WTC11 (cell line): ENCODE measurements around the gene SLC2A1. TPM values are rescaled to one million over a fixed set of nuclear protein-coding genes. Genes with fewer than 3 reads are reported as not detected.

ENCODE experiments used
- ATAC-seq: fragments of 200-7000 bp; cut with Tn5 transposase; 2 replicates; pipeline ENCODE4 v1.10.0; 2021; ENCODE audit warnings: mild to moderate bottlenecking, moderate library complexity
- CTCF ChIA-PET: fragments of 300-600 bp; sonication (Branson Sonifier 250); formaldehyde crosslinking; loops from one replicate; lab custom pipeline; 2021; ENCODE audit warnings: antibody characterized with exemption; lab: Charles Lee
- POLR2A ChIA-PET: fragments of 350-600 bp; sonication (Branson Sonifier 250); formaldehyde crosslinking; loops from one replicate; lab custom pipeline; 2021; ENCODE audit warnings: antibody characterized with exemption; lab: Charles Lee
- DNase-seq: peaks from one replicate; pipeline ENCODE4 v3.0.0; 2021; ENCODE audit warnings: low spot score
- H3K27ac Mint-ChIP-seq: 2 replicates; pipeline ENCODE4 v1.8.0; 2021; ENCODE audit warnings: mixed read lengths
- H3K27me3 Mint-ChIP-seq: 2 replicates; pipeline ENCODE4 v1.8.0; 2021; ENCODE audit warnings: low read depth, mild to moderate bottlenecking, moderate library complexity, mixed read lengths
- H3K36me3 Mint-ChIP-seq: 2 replicates; pipeline ENCODE4 v1.8.0; 2021; ENCODE audit warnings: mixed read lengths
- H3K4me1 Mint-ChIP-seq: 2 replicates; pipeline ENCODE4 v1.8.0; 2022; ENCODE audit warnings: mixed read lengths
- H3K4me3 Mint-ChIP-seq: 2 replicates; pipeline ENCODE4 v1.8.0; 2021; ENCODE audit warnings: mild to moderate bottlenecking, moderate library complexity, mixed read lengths
- H3K9me3 Mint-ChIP-seq: 2 replicates; pipeline ENCODE4 v1.8.0; 2021; ENCODE audit warnings: mixed read lengths
- CBFB ChIP-seq: sonication (generic); formaldehyde crosslinking; IDR thresholded peaks from 2 replicates; pipeline ENCODE4 v1.8.1; 2022; ENCODE audit warnings: mild to moderate bottlenecking, low read depth, missing genetic modification reagents
- ELF4 ChIP-seq: sonication (generic); formaldehyde crosslinking; IDR thresholded peaks from 2 replicates; pipeline ENCODE4 v1.8.1; 2022; ENCODE audit warnings: low read depth, mild to moderate bottlenecking, moderate library complexity, missing genetic modification reagents
- FOXK1 ChIP-seq: sonication (generic); formaldehyde crosslinking; IDR thresholded peaks from 2 replicates; pipeline ENCODE4 v1.8.0; 2022; ENCODE audit warnings: mild to moderate bottlenecking, moderate library complexity, missing genetic modification reagents
- FOXP1 ChIP-seq: sonication (generic); formaldehyde crosslinking; IDR thresholded peaks from 2 replicates; pipeline ENCODE4 v1.8.0; 2022; ENCODE audit warnings: missing genetic modification reagents, mild to moderate bottlenecking, moderate library complexity, borderline replicate concordance
- GRHL2 ChIP-seq: fragments of 250-450 bp; sonication (Bioruptor Pico); IDR thresholded peaks from 2 replicates; pipeline ENCODE4 v1.8.0; 2022; ENCODE audit warnings: mild to moderate bottlenecking, moderate library complexity; ENCODE audit not compliant: insufficient replicate concordance, severe bottlenecking
- GTF2I ChIP-seq: fragments of 250-450 bp; sonication (Bioruptor Pico); conservative IDR thresholded peaks from 2 replicates; pipeline ENCODE4 v1.4.0; 2021; ENCODE audit warnings: mild to moderate bottlenecking
- KAT7 ChIP-seq: sonication (generic); formaldehyde crosslinking; IDR thresholded peaks from 2 replicates; pipeline ENCODE4 v1.8.1; 2023; ENCODE audit warnings: missing genetic modification reagents, mild to moderate bottlenecking, borderline replicate concordance
- MXD4 ChIP-seq: fragments of 250-450 bp; sonication (Bioruptor Pico); IDR thresholded peaks from 2 replicates; pipeline ENCODE4 v1.8.0; 2021; ENCODE audit warnings: mild to moderate bottlenecking, moderate library complexity, borderline replicate concordance
- MYBL2 ChIP-seq: sonication (generic); formaldehyde crosslinking; IDR thresholded peaks from 2 replicates; pipeline ENCODE4 v1.8.1; 2023; ENCODE audit warnings: mild to moderate bottlenecking, moderate library complexity, missing genetic modification reagents
- NFYB ChIP-seq: sonication (generic); formaldehyde crosslinking; conservative IDR thresholded peaks from 2 replicates; pipeline ENCODE4 v1.8.0; 2022; ENCODE audit warnings: low read depth, missing genetic modification reagents
- PRRX2 ChIP-seq: fragments of 250-450 bp; sonication (Bioruptor Pico); IDR thresholded peaks from 2 replicates; pipeline ENCODE4 v1.8.0; 2021; ENCODE audit warnings: mild to moderate bottlenecking
- ZNF263 ChIP-seq: sonication (generic); formaldehyde crosslinking; IDR thresholded peaks from 2 replicates; pipeline ENCODE4 v1.8.1; 2022; ENCODE audit warnings: low read depth, mild to moderate bottlenecking, moderate library complexity, missing genetic modification reagents
- total RNA-seq: library from RNA; stranded (reverse); gene quantifications from 3 replicates; pipeline ENCODE4 v1.2.3, GENCODE V29; 2021
- TF ChIP-seq, protein P1 (sequence below): fragments of 250-450 bp; sonication (Bioruptor Pico); IDR thresholded peaks from 2 replicates; pipeline ENCODE4 v1.9.0; 2021; ENCODE audit warnings: mild to moderate bottlenecking
- TF ChIP-seq, protein P2 (sequence below): sonication (generic); formaldehyde crosslinking; IDR thresholded peaks from 2 replicates; pipeline ENCODE4 v1.8.0; 2022; ENCODE audit warnings: mild to moderate bottlenecking, missing genetic modification reagents
- TF ChIP-seq, protein P3 (sequence below): sonication (generic); formaldehyde crosslinking; IDR thresholded peaks from 2 replicates; pipeline ENCODE4 v1.8.1; 2023; ENCODE audit warnings: mild to moderate bottlenecking, missing genetic modification reagents
- TF ChIP-seq, protein P4 (sequence below): sonication (generic); formaldehyde crosslinking; IDR thresholded peaks from 2 replicates; pipeline ENCODE4 v1.8.1; 2022; ENCODE audit warnings: missing genetic modification reagents, borderline replicate concordance
- TF ChIP-seq, protein P5 (sequence below): fragments of 250-450 bp; sonication (Bioruptor Pico); IDR thresholded peaks from 2 replicates; pipeline ENCODE4 v1.8.0; 2021; ENCODE audit warnings: mild to moderate bottlenecking
- TF ChIP-seq, protein P6 (sequence below): fragments of 200-600 bp; IDR thresholded peaks from 2 replicates; pipeline ENCODE4 v1.8.0; 2022; ENCODE audit warnings: antibody characterized with exemption
- TF ChIP-seq, protein P7 (sequence below): sonication (generic); formaldehyde crosslinking; IDR thresholded peaks from 2 replicates; pipeline ENCODE4 v1.8.1; 2022; ENCODE audit warnings: low read depth, mild to moderate bottlenecking, moderate library complexity, missing genetic modification reagents, borderline replicate concordance
- TF ChIP-seq, protein P8 (sequence below): fragments of 250-450 bp; sonication (Bioruptor Pico); IDR thresholded peaks from 2 replicates; pipeline ENCODE4 v1.9.0; 2021; ENCODE audit warnings: moderate library complexity, mild to moderate bottlenecking, inconsistent platforms, borderline replicate concordance

Gene SLC2A1
- total RNA-seq, 1 experiment from 2014 or later = 215 TPM

DNA sequence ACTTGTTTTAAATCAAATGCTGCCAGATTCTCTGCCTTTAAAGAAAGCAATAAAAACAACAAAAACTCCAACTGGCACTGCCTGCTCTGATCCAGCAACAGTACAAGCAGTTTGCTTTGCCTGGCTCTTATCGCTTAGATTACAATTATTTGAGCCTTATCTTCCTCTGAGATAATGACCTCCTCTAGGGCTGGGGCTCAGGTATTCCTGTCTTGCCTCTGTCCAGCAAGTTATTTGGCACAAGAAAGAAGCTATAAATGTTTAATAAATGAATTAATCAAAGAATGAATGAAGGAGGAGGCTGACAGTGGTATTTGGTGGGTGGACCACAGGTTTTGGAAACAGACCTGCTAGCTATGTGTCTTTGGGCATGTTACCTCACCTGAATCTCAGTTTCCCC lies 6.7 kb upstream of the SLC2A1 start (continued):
- TF ChIP-seq, protein P1, sequence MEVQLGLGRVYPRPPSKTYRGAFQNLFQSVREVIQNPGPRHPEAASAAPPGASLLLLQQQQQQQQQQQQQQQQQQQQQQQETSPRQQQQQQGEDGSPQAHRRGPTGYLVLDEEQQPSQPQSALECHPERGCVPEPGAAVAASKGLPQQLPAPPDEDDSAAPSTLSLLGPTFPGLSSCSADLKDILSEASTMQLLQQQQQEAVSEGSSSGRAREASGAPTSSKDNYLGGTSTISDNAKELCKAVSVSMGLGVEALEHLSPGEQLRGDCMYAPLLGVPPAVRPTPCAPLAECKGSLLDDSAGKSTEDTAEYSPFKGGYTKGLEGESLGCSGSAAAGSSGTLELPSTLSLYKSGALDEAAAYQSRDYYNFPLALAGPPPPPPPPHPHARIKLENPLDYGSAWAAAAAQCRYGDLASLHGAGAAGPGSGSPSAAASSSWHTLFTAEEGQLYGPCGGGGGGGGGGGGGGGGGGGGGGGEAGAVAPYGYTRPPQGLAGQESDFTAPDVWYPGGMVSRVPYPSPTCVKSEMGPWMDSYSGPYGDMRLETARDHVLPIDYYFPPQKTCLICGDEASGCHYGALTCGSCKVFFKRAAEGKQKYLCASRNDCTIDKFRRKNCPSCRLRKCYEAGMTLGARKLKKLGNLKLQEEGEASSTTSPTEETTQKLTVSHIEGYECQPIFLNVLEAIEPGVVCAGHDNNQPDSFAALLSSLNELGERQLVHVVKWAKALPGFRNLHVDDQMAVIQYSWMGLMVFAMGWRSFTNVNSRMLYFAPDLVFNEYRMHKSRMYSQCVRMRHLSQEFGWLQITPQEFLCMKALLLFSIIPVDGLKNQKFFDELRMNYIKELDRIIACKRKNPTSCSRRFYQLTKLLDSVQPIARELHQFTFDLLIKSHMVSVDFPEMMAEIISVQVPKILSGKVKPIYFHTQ = no peak
- no peak for TF ChIP-seq GTF2I (CRISPR knock-in tag)
- TF ChIP-seq, protein P2, sequence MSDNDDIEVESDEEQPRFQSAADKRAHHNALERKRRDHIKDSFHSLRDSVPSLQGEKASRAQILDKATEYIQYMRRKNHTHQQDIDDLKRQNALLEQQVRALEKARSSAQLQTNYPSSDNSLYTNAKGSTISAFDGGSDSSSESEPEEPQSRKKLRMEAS (CRISPR knock-in tag) = no peak
- TF ChIP-seq PRRX2 (CRISPR knock-in tag) = no peak
- TF ChIP-seq, all 79 proteins: peak for 0

DNA sequence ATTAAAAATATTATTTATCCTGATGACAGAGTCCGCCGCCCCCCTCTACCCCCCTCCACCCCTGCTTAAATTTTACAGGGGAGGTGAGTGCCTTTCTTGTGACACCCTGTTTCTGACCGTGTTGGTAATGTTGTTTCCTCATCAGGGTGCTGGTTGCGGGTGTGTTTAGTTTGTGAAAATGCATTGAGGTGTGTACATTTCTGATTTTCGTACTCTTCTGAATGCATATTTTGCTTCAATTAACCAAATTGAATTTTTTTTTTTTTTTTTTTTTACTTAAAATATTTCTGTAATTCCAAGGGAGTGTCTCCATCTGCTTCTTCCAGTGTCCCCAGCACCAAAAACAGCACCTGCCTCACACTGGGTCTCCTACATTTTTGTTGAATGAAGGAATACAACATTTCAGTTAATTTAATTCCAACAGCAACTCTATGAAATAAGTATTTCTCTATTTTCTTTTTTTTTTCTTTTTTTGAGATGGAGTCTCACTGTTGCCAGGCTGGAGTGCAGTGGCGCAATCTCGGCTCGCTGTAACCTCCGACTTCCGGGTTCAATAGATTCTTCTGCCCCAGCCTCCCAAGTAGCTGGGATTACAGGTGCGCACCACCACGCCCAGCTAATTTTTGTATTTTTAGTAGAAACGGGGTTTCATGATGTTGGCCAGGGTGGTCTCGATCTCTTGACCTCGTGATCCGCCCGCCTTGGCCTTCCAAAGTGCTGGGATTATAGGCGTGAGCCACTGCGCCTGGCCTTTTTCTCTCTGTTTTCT lies 5.6 kb upstream of the SLC2A1 start:
- Mint-ChIP-seq H3K27ac (no peak overlapping the region; the same call in 1 of the 2 replicates), H3K4me1 (peaks cover 58% of the 10 kb centered on the region), H3K9me3 (no peaks in the 10 kb centered on the region), H3K27me3 (no peaks in the 10 kb centered on the region), H3K4me3 (no peak overlapping the region), H3K36me3 (peaks cover 12% of the 10 kb centered on the region)
- POLR2A ChIA-PET = interaction anchor here (0.6 kb wide), 1 partner anchor 108 kb away, joined by 3 read pairs; no protein-coding TSS in a partner anchor
- no peak for ATAC-seq
- DNase-seq = no peak
- CTCF ChIA-PET = interaction anchor here (1.1 to 2.6 kb wide), 2 partner anchors 14 to 109 kb away, joined by 3 to 21 read pairs; no protein-coding TSS in a partner anchor
- TF ChIP-seq, protein P3, sequence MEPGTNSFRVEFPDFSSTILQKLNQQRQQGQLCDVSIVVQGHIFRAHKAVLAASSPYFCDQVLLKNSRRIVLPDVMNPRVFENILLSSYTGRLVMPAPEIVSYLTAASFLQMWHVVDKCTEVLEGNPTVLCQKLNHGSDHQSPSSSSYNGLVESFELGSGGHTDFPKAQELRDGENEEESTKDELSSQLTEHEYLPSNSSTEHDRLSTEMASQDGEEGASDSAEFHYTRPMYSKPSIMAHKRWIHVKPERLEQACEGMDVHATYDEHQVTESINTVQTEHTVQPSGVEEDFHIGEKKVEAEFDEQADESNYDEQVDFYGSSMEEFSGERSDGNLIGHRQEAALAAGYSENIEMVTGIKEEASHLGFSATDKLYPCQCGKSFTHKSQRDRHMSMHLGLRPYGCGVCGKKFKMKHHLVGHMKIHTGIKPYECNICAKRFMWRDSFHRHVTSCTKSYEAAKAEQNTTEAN (CRISPR knock-in tag) = no peak
- TF ChIP-seq FOXK1 (CRISPR knock-in tag) (no peak), KAT7 (CRISPR knock-in tag) (no peak), ZNF263 (CRISPR knock-in tag) (no peak), FOXP1 (CRISPR knock-in tag) (no peak), ELF4 (CRISPR knock-in tag) (no peak), MXD4 (CRISPR knock-in tag) (no peak), NFYB (CRISPR knock-in tag) (no peak), GRHL2 (CRISPR knock-in tag) (no peak), CBFB (CRISPR knock-in tag) (no peak), MYBL2 (CRISPR knock-in tag) (no peak)
- TF ChIP-seq, protein P4, sequence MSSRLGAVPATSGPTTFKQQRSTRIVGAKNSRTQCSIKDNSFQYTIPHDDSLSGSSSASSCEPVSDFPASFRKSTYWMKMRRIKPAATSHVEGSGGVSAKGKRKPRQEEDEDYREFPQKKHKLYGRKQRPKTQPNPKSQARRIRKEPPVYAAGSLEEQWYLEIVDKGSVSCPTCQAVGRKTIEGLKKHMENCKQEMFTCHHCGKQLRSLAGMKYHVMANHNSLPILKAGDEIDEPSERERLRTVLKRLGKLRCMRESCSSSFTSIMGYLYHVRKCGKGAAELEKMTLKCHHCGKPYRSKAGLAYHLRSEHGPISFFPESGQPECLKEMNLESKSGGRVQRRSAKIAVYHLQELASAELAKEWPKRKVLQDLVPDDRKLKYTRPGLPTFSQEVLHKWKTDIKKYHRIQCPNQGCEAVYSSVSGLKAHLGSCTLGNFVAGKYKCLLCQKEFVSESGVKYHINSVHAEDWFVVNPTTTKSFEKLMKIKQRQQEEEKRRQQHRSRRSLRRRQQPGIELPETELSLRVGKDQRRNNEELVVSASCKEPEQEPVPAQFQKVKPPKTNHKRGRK (CRISPR knock-in tag) = no peak
- TF ChIP-seq, protein P1 = no peak
- TF ChIP-seq, protein P5, sequence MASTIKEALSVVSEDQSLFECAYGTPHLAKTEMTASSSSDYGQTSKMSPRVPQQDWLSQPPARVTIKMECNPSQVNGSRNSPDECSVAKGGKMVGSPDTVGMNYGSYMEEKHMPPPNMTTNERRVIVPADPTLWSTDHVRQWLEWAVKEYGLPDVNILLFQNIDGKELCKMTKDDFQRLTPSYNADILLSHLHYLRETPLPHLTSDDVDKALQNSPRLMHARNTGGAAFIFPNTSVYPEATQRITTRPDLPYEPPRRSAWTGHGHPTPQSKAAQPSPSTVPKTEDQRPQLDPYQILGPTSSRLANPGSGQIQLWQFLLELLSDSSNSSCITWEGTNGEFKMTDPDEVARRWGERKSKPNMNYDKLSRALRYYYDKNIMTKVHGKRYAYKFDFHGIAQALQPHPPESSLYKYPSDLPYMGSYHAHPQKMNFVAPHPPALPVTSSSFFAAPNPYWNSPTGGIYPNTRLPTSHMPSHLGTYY (CRISPR knock-in tag) = no peak
- TF ChIP-seq, protein P6, sequence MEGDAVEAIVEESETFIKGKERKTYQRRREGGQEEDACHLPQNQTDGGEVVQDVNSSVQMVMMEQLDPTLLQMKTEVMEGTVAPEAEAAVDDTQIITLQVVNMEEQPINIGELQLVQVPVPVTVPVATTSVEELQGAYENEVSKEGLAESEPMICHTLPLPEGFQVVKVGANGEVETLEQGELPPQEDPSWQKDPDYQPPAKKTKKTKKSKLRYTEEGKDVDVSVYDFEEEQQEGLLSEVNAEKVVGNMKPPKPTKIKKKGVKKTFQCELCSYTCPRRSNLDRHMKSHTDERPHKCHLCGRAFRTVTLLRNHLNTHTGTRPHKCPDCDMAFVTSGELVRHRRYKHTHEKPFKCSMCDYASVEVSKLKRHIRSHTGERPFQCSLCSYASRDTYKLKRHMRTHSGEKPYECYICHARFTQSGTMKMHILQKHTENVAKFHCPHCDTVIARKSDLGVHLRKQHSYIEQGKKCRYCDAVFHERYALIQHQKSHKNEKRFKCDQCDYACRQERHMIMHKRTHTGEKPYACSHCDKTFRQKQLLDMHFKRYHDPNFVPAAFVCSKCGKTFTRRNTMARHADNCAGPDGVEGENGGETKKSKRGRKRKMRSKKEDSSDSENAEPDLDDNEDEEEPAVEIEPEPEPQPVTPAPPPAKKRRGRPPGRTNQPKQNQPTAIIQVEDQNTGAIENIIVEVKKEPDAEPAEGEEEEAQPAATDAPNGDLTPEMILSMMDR = no peak
- TF ChIP-seq, protein P7, sequence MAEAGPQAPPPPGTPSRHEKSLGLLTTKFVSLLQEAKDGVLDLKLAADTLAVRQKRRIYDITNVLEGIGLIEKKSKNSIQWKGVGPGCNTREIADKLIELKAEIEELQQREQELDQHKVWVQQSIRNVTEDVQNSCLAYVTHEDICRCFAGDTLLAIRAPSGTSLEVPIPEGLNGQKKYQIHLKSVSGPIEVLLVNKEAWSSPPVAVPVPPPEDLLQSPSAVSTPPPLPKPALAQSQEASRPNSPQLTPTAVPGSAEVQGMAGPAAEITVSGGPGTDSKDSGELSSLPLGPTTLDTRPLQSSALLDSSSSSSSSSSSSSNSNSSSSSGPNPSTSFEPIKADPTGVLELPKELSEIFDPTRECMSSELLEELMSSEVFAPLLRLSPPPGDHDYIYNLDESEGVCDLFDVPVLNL (CRISPR knock-in tag) = no peak
- TF ChIP-seq, protein P8, sequence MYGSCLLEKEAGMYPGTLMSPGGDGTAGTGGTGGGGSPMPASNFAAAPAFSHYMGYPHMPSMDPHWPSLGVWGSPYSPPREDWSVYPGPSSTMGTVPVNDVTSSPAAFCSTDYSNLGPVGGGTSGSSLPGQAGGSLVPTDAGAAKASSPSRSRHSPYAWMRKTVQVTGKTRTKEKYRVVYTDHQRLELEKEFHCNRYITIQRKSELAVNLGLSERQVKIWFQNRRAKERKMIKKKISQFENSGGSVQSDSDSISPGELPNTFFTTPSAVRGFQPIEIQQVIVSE (CRISPR knock-in tag) = no peak
